ENCODE measurements around the gene ATP1A3. TPM values are rescaled to one million over a fixed set of nuclear protein-coding genes. Genes with fewer than 3 reads are reported as not detected.

ATP1A3 gene
- total RNA-seq, 1 donor from 2014 or later, result not detected

DNA sequence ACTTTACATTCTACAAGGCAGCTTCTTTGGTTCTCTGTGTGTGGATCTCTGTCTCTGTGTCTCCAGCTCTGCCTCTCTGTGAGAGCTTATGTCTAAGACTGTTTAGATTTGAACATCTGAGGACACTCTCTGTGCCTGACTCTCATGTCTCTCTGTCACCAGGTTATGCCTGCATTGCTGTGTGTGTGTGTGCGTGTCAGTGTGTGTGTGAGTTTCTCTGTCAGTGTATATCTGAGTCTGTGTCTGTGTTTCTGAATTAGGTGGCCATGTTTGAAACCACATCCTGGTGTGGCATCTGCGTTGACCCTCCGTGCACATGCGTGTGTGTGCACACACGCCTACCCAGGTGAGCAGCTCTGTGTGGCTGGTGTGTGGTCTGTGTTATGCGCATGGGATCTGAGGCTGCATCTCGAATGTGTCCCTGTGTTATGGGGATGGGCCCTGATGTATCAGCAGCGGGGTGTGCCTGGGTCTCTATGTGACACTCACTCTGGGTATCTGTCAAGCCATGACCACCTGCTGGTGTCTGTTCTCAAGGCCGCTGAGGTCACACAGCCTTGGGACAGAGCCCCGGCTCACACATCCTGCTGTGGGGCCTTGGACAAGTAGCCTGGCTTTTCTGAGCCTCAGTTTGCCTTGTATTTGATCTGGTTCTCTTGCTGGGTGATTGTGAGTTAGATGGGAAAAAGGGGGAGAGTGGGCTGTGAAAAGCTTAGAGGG is 6.7 kb downstream of the ATP1A3 start:
- DNase-seq (ENCODE audit: low read depth in 2 of 2), result no peak

DNA sequence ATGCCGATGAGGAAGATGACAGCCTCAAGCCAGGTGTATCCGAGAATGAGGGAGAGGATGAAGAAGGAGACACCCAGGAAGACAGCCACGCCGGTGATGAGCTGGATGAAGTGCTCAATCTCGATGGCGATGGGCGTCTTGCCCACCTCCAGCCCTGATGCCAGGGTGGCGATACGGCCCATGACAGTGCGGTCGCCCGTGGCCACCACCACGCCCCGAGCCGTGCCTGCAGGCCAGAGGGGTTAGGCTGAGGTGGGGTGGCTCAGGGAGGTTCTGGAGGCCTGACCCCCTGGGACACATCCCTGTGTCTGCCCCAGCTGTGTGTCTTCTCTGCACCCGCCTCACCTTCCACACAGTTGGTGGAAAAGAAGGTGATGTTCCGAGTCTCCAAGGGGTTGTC is 9.1 kb downstream of the ATP1A3 start:
- no peak for DNase-seq (ENCODE audit: low read depth in 2 of 2)

DNA sequence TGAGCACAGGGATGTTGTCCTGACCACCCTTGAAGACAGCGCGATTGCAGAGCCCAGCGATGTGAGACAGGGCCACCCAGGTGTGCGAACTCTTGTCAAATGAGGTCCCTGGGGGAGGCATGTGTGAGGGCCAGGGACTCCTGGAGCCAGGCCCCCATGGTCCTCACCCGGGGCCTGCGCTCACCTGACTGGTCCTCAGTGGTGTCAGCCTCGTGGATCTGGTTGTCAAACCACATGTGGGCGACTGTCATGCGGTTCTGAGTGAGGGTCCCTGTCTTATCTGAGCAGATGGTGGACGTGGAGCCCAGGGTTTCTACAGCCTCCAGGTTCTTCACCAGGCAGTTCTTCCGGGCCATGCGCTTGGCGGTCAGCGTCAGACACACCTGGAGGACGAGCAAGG is 12.3 kb downstream of the ATP1A3 start:
- DNase-seq (ENCODE audit: low read depth in 2 of 2), result no peak

DNA sequence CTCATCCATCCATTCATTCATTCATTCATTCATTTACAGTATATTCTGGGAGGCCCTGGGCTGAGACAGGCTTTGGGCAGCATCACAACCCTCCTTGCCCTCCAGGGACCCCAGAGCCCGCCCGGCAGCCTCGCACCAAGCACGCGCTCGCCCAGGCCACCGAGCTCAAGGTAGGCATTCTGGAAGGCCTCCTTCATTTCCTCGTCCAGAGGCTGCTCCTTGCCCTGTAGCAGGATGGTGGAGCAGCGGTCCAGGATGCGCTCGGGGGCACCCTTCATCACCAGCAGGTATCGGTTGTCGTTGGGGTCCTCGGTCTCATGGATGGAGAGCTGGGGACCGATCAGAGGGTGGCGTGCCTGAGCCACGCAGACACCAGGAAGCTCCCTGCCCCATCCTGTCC is 15.6 kb downstream of the ATP1A3 start:
- DNase-seq (ENCODE audit: low read depth in 2 of 2), result no peak

DNA sequence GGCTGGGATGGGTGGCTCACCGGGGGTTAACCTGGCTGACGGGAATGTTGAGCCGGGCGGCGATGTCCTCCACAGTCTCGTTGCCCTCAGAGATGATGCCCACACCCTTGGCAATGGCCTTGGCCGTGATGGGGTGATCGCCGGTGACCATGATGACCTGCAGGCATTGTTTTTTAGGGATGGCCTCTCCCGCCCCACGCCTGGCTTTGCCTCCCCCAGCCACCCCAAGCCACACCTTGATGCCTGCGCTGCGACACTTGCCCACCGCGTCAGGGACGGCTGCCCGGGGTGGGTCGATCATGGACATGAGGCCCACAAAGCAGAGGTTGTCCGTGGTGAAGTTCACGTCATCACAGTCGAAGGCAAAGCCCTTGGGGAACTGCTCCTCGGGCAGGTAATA is 16.1 kb downstream of the ATP1A3 start:
- no peak for DNase-seq (ENCODE audit: low read depth in 2 of 2)

DNA sequence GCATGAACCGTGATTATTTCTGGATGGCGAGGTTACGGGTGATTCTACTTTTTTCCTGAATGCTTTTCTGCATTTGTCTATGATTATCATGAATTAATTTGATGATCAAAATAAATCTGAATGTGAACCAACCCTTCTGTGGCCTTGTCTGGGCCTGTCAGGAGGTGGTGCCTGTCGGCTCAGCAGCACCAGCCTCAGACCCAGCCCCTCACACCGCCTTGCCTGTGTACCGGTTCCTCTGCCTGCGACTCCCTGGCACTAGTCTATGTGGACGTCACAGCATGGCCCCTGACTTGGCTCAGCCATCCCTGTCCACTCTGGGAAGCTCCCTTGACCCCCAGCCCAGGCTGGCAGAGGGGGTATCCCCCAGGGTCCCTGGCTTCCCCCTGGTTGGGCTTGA is 19.4 kb downstream of the ATP1A3 start:
- no peak for DNase-seq (ENCODE audit: low read depth in 2 of 2)

DNA sequence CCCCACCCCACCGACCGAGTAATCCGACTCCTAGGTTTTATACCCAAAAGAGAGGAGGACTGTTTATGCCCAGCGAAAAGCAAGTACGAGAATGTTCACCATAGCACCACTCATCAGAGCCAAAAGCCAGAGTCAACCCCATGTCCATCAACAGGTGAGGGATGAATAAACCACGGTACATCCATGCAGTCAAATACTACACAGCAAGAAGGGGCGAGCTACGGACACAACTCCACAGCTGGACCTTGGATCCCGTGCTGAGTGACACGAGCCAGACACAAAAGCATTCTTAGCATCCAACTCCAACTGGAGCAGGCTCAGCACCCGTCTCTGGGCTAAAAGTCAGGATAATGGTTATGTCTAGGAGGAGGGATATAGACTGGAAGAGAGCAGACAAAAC is 22.7 kb downstream of the ATP1A3 start:
- DNase-seq (ENCODE audit: low read depth in 2 of 2), result no peak

DNA sequence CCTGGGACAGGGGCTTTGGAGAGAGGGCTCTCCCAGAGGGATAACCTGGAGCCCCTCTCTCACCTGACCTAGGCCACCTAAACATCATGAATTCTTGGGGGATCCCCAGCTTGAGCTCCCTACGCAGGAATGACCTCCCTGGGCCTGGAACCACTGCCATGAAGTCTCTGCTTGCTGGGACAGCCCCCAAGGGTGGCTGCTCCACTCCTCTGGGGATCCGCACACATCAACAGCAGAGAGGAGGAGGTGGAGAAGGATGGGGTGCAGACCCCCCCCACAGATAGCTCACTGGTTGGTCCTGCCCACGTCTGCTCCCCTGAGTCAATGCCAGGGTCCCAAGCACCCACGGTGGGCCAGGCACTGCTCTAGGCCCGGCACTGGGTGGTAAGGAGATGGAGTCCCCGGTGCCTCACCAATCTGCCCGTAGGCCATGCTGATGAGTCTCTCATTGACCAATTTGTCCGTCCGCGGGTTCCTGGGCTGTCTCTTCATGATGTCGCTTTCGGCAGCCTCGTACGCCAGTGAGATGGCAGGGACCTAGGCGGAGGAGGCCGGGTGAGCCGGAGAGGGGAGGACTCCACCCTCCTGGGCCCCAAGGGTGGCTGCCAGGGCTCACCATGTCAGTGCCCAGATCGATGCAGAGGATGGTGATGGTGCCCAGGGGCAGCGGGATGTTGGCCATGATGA is 24.1 kb downstream of the ATP1A3 start:
- no peak for DNase-seq (ENCODE audit: low read depth in 2 of 2)

DNA sequence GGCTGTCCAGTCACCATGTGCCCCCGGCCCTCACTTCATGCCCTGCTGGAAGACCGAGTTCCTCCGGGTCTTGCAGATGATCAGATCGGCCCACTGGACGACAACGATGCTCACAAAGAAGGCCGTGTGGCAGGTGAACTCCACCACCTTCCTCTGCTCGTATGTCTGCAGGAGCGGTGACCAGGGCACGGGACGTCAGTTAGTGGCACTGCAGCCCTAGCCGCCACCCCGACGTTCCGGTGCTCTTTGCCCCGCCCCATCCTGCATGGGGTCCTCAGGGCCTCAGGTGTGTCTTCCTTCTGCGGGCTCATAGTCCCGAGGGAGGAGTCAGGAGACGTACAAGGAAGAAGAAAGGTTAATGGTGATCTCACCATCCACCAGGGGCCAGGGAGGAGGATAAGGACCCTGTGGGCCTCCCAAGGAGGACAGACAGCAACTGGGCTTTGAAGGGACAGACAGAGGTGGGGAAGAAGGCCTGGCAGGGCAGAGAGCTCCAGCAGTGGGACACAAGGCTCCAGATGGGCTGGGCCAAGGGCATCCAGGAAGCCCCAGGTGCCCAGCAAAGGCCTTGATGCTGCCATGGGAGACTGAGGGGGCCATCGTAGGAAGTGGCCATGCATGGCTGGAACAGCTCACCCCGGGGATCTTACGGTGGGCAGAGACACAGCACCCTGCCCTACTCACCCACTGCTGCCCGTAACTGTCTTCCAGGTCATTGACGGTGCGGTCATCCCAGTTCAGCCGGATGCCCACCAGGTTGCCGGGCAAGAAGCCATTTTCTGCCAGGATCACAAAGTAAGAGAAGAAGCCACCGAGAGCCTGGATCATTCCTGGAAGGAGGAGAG is 25.1 kb downstream of the ATP1A3 start:
- no peak for DNase-seq (ENCODE audit: low read depth in 2 of 2)

DNA sequence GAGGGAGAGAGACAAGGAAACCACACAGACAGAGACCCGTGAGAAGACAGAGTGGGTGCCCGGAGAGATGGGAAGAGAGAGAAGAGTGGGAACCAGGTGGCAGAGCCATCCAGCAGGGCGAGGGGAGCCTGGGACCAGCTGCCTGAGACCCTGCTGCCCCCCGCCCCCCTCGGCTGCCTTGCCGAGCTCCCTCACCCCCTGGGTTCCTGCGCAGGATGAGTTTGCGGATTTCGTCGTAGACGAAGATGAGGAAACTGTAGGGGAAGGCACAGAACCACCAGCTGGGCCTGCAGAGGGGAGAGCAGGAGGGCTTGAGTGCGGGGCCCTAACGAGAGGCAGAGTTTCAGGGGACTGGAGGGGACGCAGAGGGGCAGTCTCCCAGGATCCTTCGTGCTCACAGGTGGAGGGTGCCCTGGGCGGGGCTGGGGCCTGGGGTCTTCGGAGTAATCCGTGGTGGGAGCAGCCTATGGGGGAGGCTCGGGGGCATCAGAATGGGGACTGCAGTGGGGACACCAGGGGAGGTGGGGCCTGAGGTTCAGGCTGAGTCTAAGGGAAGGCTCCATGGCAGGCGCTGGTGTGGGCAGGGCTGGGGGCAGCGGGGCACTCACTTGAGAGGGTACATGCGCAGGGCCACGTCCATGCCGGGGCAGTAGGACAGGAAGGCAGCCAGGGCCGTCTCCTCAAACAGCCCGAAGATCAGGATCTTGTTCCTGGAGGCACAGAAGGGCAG is 26.8 kb downstream of the ATP1A3 start:
- DNase-seq (ENCODE audit: low read depth in 2 of 2), result no peak

DNA sequence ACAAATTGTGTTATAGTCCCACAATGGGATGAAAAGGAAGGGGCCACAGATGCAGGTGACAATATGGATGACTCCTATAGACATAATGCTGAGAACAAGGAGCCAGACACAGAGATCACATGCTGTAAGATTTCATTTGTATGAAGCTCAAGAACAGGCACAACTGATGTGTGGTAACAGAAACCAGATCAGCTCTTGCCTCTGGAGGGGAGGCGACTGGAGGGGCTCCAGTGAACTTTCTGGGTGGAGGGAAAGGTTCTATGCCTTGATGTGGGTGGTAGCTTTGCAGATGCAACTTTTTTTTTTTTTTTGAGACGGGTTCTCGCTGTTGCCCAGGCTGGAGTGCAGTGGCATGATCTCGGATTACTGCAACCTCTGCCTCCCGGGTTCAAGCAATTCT is 28.9 kb downstream of the ATP1A3 start:
- no peak for DNase-seq (ENCODE audit: low read depth in 2 of 2)

DNA sequence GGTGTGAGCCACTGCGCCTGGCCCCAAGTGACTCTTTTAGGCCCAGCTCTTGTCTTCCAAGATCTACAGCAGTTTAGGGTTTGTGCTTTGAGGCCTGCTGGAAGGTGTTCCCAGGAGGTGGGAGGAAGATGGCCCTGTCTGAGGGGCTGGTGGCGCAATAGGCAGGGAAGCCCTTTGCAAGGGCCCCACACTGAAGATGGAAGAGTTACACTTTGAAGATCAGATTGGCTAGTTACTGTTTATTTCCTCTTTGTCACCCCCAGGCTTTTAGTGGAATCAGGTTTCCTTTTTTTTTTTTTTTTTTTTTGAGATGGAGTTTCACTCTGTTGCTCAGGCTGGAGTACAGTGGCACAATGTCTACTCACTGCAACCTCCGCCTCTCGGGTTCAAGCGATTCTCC is 33.1 kb downstream of the ATP1A3 start:
- DNase-seq (ENCODE audit: low read depth in 2 of 2), result no peak

DNA sequence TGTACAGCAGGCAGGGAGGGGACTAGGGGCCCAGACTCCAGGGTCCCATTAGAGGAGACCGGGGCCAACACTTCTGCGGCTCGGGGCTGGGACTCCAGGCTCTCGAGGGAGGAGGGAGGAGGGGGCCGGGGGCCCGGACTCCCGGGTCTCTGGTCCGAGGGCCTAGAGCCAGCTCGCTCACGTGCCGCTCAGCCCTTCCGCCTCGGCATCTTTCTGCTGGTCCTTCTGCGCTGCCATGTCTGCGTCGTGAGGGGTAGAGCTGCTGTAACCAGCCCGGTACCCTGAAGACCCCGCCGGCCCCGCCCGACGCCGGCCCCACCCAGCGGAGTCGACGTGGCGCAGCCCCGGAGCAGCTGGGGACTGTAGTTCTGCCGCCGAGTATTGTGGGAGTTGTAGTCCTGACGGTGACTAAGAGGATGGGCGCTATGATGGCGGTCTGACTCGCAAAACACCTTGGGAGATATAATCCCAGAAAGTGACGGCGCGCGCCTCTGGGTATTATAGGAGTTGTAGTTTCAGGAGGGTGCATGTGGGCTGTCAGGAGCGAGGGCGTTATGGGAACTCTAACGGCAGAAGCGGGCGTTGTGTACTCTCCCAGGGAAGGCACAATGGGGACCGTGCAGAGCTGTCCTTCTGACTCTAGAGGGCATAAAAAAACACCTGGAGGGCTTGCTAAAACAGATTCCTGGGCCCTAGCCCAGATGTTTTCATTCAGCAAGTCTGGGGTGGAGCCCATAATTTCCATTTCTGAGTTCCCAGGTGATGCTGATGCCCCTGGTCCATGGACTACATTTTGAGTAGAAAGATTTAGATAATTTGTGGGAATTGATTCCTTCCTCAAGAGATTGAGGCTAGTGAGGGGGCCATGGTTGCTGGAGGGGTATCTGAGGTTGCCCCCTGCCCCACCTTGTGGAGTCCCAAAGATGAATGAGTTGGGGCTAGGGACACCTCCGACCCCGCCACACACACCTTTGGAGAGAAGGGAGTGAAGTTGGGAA is 34.7 kb downstream of the ATP1A3 start, which contains the start of gene RABAC1:
TSS of gene RABAC1 (minus strand) at position 266 of the 998 bp plus-strand sequence. CDS start at position 237, 29 bp downstream.
- peak; percentile 73 to 94 for DNase-seq (ENCODE audit: low read depth in 2 of 2)

DNA sequence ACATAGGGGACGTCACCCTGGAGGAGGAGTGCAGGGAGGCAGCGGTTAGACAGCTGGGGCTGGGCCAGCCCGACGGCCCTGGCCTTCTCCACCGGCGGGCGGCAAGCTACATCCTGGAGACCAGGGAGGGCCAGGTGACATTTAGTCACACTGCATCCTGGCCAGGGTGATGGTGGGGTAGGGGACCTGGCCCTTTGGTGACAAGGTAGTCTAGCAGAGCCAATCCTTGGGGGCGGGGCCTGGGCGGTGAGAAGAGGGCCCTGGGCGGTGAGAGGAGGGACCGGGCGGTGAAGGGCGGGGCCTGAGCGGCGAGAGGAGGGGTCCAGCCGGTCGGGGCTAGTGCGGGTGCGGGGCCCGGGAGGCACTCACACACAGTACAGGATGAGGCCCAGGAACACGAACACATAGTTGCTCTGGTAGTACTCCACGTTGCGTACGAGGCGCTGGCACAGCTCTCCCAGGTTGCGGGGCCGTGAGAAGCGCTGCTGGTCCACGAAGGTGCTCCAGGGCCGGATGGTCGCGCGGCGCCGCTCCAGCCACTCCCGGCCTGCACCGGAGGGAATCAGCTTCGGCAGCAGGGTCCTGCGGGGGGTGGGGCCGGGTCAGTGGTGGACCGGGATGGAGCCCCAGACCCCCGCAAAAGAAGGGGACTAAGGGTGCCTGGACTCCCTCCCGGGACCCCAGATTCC is 35.5 kb downstream of the ATP1A3 start:
- DNase-seq (ENCODE audit: low read depth in 2 of 2), result peak; percentile 29 to 86

DNA sequence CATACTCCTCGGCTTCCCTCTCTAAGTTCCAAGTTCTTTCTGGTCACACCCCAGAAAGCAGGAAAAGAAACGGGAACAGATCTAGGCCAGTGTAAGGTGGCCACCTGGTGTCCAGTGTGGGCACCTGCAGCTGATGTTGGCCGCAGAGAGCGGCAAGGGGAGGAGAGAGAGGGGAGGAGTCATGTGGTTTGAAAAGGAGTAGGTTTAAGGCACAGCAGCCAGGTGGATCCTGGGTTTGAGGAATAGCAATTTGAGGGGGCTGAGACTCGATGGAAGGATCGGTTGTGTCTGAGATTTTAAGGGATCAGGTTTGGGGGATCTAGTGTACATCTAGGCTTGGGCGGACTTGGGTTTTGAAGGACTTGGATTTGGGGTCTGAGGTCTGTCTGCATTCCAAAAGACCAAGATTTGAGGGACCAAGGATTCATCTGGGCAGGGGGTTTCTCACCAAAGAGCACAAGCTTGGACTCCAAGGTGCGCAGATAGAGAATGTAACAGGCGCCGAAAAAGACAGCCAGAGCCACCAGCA is 36.1 kb downstream of the ATP1A3 start:
- DNase-seq (ENCODE audit: low read depth in 2 of 2), result peak; percentile 52 to 86

DNA sequence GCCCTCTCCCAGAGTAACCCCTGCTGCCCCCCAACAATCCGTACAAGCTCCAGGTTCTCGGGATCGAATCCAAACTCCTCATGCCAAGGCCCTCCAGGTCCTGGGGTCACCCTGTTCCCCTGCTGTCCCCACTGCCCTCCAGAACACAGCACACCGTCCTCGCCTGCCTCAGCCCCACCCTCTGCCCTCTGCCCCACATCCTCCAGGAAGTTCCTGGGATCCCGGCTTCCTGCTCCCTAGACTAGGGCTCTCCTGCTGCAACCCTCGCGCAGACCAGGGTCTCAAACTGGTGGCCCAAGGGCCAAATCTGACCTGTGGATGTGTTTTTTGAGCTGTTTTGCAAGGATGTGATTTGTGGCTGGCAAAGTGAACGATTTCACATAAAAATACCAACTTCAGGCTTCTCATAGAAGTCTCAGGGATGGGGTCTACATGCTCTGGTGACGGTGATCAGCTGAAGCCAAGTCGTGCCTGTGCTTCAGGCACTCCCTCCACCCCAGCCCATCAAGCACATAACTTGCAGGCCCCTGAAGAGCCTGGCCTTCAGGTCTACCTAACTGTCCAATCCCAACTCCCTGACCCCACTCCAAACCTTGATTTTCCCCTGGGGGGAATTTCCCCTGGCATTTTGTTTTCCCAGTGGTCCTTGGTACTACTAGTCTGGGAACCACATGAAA is 36.7 kb downstream of the ATP1A3 start:
- no peak for DNase-seq (ENCODE audit: low read depth in 2 of 2)

DNA sequence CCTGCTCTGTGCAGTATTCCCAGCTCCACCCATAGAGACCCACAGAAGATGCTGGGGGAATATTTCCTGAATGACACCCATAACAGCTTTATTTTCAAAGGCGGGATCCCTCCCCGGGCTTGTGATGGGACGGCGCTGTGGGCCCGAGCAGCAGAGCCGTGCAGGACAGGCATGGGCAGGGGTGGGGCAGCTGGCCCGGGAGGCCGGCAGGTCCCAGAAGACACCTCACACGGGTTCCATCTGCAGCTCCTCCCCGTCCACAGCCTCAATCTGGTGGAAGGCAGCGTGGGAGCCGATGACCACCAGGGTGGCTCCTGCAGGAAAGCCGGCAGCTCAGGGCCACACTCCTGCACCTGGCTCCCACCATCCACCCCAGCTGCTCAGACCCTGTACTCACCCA is 37.4 kb downstream of the ATP1A3 start:
- DNase-seq (ENCODE audit: low read depth in 2 of 2), result no peak

DNA sequence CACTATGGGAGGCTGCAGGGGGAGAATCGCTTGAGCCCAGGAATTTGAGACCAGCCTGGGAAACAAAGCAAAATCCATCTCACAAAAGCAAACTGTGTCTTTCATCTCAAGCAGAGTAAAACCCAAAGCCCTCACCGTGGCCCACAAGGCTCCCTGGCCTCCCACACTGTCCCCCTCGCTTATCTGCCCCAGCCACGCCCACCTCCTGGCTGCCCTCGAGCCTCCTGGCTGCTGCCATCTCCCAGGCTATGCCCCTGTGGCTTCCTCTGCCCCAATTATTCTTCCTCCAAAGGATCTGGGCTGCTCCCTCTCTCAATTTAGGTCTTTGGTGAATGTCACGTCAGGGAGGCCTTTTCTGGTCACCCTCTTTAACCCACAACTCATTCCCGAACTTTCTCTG is 38.5 kb downstream of the ATP1A3 start:
- no peak for DNase-seq (ENCODE audit: low read depth in 2 of 2)

DNA sequence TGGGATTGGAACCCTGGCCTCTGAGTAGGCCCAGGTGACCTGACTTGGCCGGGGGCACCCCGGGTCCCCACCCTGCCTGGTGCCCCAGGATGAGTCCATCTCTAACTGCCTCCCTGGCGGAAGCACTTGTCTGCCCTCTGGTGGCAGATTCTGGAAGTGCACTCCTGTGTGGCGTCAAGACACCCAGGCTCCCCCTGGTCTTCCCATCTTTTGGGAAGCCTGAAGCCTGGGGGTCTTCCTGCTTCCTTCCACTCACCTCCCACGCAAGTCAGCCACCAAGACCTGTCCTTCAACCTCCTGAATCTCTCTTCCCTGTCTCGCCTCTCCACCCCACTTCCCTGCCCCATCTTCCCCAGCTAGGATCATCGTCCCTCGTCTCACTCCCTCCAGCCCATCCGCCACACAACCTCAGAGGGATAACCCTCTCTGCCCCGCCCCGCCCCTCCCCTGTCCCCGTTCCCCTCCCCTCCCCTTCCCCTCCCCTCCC is 42.3 kb downstream of the ATP1A3 start:
- peak; percentile 40 to 57 for DNase-seq (ENCODE audit: low read depth in 2 of 2)
